Cardiac septum (tissue), 1 donor: ENCODE data around the gene TSPAN15. TPM values are rescaled to one million over a fixed set of nuclear protein-coding genes. Genes with fewer than 3 reads are reported as not detected.
A peak's percentile ranks its signal among the peaks of the same experiment; 100 is the strongest.
"Not testable (repeated sequence)": the region's sequence is repeated elsewhere in the genome, so short reads cannot be mapped to it uniquely, and the experiment has no call there.

Source experiments
- DNase-seq: peaks from one replicate; pipeline ENCODE4 v3.0.0-alpha.2; 2020; ENCODE audit warnings: low spot score
- intact Hi-C: fragments of 100-400 bp; cut with DNase I; formaldehyde crosslinking; loops from one replicate; pipeline ENCODE4 v1.14.0; 2022
- total RNA-seq: library from RNA; stranded (reverse); fragmentation: NEBNext Ultra II Directional; extraction: Animal tissue kit (Norgen Biotek cat#: 25700); gene quantifications from one replicate; pipeline ENCODE4 v1.2.1, GENCODE V29; 2021
- donor health status: DM: no; HTN: no; CAD: no.

TSPAN15 gene
- total RNA-seq, 1 donor from 2014 or later, result 6.9 TPM

DNA sequence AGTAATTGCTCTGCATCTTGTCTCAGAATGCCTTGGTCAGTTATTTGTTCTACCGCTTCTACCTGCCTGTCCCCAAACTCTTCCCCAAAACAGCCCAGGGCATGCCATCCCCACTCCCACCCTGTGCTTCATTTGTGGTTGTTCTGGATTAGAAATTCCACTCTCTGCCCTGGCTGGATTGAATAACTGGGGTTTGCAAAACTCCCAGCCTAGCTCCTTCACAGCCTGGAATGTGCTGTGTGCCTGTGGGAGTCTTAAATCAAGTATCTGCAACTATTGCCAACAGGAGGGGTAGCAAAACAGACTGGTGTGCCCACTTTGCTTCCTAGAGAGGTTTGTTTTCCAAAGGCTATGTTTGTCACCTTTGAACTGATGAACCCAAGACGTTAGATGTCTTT lies 24.2 kb downstream of the TSPAN15 start:
- intact Hi-C loops, result no loop called here
- DNase-seq, result no peak

DNA sequence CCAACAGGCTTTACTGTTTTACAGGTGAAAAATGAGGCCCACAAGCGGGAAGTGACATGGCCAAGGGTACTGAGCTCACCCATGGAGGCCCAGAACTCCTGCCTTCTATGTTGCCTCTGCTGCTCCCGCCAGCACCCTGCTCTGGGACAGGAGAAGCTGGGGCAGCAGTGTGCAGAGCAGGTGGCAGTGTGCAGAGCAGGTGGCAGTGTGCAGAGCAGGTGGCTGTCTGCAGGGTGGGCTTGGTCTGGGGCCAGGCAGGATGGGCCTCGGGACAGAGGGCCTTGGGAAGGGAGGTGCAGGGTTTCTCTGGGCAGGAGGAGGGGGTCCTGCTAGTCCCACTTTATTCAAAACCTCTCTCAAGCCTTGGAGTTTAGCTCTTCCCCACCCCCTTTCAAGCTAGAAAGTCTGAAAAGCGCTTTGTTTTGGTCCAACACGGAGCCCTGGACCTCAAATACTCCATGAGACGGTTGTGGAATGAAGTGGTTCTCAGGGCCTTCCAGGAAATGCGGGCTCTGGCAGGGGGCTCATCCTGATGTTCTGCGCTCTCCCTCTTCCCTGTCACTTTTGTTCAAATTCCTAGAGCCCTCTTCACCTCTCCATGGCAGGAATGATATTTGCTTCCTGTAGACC lies 26.8 kb downstream of the TSPAN15 start:
- intact Hi-C loops, result no loop called here
- DNase-seq, result no peak

DNA sequence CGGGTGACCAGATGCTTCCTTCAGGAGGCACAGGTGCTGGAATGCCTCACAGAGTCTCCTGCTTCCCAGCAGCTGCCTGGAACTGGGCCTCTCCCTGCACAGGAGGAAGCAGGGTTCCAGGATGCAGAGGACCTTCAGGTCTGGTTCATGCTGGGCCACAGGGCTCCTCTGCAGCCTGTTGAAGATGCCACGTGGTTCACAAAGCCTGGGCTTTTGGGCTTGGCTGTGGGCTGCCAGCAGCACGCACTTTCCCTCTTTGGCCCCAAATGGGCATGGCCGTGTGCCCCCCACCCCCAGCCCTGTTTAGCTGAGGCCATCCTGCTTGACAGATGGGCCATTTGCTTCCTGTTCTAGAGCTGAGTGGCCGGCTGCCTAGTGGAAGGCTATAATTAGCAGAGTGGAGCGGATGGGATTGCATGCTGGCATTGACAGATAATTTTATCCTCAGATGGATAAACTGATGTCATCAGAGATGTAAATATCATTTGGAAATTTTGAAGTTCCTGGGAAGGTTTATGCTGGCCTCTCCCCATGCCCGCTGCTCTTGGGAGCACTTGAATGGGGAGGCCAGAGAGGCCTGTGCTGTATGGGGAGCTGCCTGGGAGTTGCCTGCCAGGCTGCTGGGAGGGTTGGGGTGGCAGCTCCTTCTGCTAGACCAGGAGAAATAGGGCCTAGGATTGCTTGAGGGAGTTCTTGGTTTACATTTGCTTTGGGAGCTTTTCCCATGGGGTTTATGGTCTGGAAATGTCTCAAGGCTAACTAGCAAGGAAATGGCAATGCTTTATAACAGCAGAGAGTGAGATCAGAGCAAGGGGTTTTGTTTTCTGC lies 28.2 kb downstream of the TSPAN15 start:
- no peak for DNase-seq
- intact Hi-C loops, result no loop called here

DNA sequence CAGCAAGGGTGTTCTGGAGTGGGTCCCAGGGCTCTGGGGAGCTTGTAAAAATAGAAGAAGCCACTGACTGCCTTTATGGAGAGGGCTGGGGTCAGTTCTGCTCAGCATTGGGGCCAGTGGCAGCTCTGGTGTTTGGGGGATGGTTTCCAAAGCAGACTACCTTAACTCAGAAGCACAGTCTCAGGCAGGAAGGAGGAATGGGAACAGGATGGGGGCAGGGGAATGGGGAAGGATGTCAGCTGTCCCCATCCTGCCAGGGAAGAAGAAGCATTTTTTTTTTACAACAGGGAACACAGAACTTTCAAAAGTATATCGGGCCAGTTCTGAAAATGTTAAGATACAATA lies 28.8 kb downstream of the TSPAN15 start:
- intact Hi-C loops, result no loop called here

DNA sequence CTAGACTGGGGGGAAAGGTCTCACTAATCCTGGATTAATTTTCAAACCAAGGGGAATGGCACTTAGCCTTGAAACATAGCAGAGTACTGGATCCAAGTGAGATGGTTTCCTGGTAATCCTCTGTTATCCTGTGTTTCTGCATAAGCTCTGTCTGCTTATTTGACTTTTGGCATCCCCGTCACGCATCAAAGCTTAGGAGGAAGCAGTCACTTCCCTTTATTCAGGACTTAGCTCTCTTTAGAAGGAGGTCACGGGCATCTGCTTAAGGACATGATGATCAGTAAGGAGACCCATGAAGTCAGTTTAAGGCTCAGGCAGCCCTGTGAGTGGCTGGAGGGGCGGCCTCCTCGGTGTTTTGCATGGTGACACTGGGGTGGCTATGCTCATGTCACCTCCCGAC lies 30.0 kb downstream of the TSPAN15 start:
- no peak for DNase-seq
- intact Hi-C loops, result no loop called here

More for the DNA sequence above, 28.8 kb downstream of the TSPAN15 start:
- DNase-seq, result no peak

DNA sequence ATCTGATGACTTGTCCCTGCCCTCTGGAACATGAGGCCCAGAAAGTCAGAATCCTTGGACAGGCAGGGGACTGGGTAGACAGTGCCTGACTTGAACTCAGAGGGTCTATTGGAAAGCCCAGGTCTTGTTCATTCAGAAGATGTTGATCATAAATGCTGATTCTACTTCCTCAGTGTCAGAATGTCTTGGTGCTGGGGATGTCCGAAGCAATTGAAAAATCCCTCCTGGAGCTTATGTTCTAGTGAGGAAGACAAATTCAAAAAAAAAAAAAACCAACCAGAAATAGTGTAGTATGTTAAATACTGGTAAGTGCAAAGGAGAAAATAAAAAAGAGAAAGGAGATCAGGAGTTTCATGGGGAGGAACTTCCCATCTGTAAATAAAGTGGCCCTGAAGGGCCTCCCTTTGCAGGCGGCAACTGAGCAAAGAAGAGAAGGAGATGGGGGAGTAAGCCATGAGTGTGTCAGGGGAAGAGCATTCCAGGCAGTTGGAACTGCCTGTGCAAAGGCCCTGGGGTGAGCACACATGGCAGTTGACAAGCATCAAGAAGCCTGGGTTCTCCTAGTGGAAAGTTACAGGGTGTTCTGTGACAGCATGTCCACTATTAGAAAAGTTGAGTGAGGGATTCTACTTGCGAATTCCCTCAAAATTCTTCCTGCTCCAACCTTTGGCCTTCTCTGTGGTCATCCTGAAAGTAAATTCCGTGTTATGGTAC lies 30.7 kb downstream of the TSPAN15 start:
- DNase-seq, result no peak
- intact Hi-C loops, result no loop called here

DNA sequence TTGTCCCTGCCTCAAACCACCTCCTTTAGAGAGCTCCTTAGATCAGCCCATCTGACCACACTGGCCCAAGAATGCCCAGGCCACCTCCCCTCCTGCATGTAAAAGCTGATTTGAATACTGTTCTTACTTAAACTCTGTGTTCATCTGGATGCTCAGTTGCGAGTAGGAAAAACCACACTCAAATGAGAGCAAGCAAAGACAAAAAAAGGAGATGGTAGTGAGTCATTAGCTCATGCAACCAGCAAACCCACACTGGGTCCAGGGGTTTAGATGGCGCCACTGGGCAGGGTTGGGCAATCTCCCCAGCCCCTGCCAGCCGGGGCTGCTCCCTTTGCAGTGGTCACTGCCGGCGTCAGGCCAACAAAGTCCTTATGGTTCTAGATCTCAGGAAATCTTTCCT lies 32.7 kb downstream of the TSPAN15 start:
- intact Hi-C loops, result no loop called here
- DNase-seq, result no peak

DNA sequence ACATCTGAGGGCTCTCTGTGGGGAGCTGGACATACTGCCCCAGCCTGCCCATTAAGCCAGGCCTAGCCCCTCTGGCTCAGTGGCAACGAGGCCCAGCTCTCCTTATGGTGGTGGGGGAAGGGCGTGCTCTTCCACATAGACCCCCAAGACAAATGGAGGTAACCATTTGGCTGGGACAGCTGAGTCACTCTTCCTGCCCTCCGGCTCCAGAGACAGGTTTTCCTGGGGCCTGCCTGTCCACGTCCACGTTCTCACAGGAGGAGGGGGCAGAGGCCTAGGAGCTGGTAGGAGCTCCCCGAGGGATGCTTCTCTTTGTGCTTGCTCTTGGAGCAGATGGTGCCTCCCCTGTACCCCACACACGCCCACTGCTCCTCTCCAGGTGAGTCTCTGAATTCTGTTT lies 33.5 kb downstream of the TSPAN15 start:
- DNase-seq, result no peak
- intact Hi-C loops, result no loop called here

DNA sequence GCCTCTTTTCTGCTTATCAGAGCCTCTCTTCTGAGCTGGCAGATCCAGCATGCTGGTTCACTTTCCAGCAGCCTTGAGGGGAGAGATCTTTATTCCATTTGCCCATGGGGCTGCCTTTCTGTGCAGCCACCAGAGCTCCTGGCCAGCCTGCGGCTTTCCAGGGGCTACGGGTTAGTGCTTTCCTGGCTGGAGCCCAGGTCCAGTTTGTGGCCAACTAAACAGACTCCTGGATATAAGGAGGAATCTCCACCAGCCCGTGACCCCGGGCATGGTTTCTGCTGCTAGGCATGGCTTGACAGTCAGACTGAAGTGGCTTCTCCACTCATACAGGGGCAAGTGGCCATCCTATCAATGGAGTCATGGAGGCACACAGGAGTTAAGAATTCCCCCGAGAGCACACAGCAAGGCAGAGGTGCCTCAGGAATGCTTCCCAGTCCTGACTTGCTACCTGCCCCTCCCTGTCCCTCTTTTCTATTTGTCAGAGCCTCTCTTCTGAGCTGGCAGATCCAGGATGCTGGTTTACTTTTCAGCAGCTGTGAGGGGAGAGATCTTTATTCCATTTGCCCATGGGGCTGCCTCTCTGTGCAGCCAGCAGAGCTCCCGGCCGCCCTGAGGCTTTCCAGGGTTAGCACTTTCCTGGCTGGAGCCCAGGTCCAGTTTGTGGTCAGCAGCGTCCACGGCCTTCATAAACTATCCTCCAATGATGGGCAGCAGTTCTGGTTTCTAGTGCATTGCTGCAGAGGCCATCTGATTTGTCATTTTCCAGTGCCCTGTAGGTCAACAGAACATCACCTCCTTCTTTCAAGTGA lies 35.9 kb downstream of the TSPAN15 start:
- intact Hi-C loops, result no loop called here
- peak; percentile 43 for DNase-seq

DNA sequence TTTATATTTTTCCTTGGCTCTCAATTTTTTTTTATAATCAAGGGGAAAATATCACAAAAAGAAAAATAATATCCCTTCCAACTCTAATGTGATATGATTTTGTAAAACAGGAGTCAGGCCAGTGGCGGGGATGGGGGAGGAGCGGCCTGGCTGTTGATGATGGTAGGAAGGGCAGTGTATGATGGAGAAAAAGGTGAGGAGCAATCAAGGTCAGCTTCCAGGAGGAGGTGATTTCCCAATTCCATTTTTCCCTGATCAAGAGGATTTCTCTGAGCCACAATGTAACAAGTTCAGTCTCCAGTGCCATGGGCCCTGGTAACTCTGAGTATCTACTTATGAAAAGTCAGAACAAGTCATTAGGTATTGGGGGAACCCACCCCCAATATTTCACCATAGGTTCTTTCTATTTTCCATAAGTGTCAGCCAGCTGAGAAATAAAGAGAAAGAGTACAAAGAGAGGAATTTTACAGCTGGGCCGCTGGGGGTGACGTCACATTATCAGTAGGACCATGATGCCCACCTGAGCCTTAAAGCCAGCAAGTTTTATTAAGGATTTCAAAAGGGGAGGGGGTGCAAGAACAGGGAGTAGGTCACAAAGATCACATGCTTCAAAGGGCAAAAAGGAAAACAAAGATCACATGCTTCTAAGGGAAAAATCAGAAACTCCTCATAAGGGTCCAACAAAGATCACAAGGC lies 37.0 kb downstream of the TSPAN15 start:
- DNase-seq, result peak; percentile 24
- intact Hi-C loops, result not testable (repeated sequence)

DNA sequence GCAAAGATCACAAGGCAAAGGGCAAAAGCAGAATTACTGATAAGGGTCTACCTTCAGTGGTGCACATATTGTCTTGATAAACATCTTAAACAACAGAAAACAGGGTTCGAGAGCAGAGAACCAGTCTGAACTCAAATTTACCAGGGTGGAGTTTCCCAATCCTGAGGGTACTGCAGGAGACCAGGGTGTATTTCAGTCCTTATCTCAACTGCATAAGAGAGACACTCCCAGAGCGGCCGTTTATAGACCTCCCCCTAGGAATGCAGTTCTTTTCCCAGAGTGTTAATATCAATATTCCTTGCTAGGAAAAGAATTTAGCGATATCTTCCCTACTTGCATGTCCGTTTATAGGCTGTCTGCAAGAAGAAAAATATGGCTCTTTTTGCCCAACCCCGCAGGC lies 37.6 kb downstream of the TSPAN15 start:
- intact Hi-C loops, DNase-seq: not testable (repeated sequence)

DNA sequence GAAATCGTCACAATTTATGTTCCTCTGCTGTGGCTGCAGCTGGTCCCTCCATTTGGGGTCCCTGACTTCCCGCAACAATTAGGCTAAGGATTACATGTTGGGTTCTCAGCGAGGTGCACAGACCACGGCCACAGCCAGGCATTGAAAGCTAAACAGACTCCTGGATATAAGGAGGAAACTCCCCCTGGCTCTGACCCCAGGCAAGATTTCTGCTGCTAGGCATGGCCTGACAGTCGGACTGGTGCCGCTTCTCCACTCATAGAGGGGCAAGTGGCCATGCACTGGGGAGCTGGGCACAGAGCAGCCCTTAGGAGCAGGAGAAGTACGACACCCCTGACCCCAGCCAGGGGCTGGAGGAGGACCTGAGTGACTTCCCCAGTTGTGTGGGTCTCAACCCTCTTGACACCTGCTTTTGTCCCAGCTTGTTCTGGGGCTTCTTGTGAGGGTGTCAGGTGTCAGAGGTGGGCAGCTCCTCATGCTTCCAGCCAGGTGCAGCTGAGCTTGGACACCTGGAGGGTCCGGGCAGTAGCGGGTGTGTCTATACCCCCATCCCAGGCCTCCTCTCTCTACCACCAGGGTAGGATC lies 38.3 kb downstream of the TSPAN15 start:
- intact Hi-C loops, result no loop called here
- peak; percentile 71 for DNase-seq

DNA sequence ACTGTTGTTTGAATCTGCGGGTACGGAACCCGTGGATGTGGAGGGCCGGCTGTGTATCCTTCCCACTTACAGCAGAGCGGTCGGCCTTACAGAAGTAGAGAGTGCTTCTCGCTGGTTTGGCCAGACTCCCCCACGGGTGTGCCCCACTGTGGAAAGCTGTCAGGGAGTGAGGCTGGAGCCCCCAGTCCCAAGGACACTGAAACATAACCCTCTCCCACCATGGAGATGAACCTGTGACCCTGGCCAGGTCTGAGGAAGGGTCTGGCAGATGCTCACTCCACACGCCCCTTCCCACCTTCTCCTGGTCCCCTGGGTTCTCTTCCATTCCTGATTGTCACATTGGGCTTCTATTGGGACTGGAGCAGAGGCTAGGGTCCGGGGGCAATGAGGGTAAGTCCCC lies 39.6 kb downstream of the TSPAN15 start:
- intact Hi-C loops, result no loop called here
- DNase-seq, result peak; percentile 36

DNA sequence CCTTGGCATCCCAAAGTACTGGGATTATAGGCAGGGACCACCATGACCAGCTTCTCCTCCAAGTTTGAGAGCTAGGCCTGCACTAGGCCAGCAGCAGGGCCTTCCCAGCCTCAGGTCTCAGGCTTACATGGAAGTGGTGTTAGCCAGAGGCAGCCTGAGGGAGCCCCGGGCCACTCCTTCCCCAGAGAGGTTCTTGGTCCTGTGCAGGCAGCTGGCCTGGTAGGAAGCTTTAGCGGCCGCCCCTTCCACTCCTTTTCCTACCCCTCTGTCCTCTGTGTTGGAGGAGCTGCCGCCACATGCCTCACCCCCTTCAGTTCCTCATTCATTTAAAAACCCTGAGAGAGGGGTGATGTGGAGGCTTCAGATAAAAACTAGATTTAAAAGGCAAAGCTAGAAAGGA lies 40.3 kb downstream of the TSPAN15 start:
- peak; percentile 73 for DNase-seq
- intact Hi-C loops, result no loop called here

DNA sequence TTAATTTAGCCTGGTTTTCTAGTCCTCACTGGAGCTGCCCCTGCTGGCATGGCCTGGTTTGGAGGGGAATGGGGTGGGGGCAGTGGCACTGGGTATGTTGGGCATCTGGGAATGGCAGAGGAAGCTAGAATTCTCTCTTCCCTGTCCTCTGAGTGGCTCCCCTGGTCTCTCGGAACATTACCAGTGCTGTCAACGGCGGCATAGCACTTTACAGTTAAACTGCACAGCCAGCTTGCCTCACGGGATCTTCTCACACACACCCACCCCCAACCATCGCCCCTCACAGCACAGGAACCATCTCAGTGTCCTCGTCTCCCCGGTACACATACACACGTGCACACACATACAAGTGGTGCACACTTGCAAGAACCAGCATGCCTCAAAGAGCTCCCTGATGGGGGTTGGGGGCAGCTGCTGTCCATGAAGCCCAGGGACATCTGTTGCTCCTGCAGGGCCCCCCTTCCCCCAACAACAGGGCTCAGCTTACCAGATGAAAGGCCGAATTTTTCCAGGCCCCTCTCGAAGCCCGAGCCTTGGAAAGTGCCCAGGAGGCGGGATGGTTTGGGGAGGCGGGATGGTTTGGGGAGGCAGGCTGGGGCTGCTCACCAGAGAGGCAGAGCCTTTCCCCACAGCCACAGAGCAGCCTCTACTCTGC lies 41.0 kb downstream of the TSPAN15 start:
- intact Hi-C loops, result no loop called here
- DNase-seq, result peak; percentile 67

DNA sequence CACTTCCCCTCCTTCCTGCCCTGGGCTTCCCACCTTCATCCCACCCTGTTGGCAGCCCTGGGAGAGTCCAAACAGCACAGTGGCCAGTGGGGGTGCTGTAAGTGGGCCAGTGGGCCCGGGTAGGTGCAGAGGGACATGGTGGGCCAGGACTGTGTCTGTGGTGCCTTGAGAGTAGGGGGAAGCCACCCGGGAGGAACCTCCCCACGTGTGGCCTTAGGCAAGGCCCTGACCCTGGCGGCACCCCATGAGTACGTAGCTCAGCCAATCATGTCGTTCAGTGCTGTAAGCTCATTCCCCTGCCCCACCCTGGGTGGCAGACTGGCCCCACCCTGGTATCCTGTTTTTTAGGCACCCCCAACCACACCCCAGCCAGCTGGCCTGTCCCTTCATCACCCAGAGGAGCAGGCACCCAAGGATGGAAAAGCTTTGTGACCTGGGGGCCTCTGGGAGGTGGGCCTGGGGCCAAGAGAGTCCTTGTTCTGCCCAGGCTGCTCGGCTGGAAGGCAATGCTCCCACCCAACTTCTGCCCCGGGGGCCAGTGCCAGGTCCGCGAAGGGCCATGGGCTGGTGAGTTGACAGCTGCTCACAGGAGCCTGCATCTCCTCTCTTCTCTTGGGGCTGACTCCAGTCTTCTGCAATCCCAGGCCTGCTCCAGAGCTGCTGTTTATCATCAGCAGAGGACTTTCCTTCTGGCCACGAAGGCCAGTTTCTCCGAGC lies 41.6 kb downstream of the TSPAN15 start:
- peak; percentile 64 for DNase-seq
- intact Hi-C loops, result no loop called here

DNA sequence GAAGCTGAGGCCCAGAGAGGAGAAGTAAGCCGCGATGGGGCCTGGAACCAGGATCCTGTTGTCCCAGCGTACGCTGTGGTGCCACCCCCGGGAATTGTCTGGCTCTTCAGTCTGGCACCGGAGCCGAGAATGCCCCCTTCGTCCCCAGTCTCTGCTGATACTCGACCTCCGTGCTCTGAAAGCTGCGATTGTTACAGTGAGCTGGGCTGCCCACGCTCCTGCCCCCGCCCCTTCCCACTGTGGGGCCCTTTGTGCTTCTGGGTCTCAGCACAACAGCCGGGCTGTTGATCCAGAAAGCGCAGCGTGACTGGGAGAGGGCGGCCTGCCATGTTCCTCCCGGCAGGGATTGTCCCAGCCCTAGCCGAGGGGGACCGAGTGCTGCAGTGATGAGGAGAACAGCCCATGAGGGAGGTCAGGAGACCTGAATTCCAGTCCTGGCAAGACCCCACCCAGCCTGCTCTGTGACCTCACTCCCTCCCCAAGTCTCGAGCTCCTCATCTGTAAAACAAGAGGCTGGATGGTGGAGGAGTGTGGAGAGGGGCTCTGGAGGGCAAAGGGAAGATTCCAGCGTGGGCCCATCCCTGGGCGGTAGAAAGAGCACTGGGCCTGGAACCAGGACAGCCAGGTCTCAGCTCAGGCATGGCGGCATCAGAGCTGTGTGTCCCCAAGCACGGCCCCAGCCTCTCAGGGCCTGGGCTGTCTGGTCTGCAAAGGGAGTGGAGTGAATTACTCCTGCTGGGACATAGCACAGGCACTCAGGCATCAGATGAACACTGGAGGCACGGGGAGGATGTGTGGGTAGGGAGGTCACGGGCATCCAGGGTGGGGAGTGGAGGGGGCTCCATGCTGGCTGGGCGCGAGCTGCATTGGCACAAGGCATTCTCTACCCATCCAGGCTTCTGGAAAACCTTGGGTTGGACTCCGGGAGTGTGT lies 43.6 kb downstream of the TSPAN15 start:
- intact Hi-C loops, result no loop called here

More for the DNA sequence above, 43.6 kb downstream of the TSPAN15 start:
- DNase-seq, result peak; percentile 74
